Stimulated activated CD8-positive, alpha-beta memory T cell treated with anti-CD3 and anti-CD28 coated beads, Interleukin-7, amount 100 ng/mL, for 48 hours (primary cell): ENCODE data around the gene GOLGA8B.
"Not testable (repeated sequence)": the region's sequence is repeated elsewhere in the genome, so short reads cannot be mapped to it uniquely, and the experiment has no call there.

Experiments
- DNase-seq, 2 donors: peaks; one replicate each; pipeline ENCODE4 v3.0.0-alpha.2; 2020; ENCODE audit warnings: low read depth in 1 of 2; ENCODE audit errors: extremely low read depth in 1 of 2

The GOLGA8B gene, protein sequence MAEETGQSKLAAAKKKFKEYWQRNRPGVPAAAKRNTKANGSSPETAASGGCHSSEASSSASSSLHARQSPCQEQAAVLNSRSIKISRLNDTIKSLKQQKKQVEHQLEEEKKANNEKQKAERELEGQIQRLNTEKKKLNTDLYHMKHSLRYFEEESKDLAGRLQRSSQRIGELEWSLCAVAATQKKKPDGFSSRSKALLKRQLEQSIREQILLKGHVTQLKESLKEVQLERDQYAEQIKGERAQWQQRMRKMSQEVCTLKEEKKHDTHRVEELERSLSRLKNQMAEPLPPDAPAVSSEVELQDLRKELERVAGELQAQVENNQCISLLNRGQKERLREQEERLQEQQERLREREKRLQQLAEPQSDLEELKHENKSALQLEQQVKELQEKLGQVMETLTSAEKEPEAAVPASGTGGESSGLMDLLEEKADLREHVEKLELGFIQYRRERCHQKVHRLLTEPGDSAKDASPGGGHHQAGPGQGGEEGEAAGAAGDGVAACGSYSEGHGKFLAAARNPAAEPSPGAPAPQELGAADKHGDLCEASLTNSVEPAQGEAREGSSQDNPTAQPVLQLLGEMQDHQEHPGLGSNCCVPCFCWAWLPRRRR

GRCh38 chr15:34583399-34584329 lies at the start of gene GOLGA8B:
Gene GOLGA8B (minus strand): TSS chr15:34583651. CDS start chr15:34535912, 47,739 bp downstream.
- DNase-seq: peak; percentile 56 to 59

DNA sequence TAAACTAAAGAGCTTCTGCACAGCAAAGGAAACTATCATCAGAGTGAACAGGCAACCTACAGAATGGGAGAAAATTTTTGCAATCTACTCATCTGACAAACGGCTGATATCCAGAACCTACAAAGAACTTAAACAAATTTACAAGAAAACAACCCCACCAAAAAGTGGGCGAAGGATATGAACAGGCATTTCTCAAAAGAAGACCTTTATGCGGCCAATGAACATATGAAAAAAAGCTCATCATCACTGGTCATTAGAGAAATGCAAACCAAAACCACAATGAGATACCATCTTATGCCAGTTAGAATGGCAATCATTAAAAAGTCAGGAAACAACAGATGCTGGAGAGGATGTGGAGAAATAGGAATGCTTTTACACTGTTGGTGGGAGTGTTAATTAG lies 49.7 kb upstream of the GOLGA8B start:
- DNase-seq: not testable (repeated sequence)

- DNase-seq: no peak
These were observed 45.2 kb upstream of the GOLGA8B start for GRCh38 chr15:34628577-34629152.

- DNase-seq: no peak
These were observed 41.6 kb upstream of the GOLGA8B start for GRCh38 chr15:34625007-34625406.

DNA sequence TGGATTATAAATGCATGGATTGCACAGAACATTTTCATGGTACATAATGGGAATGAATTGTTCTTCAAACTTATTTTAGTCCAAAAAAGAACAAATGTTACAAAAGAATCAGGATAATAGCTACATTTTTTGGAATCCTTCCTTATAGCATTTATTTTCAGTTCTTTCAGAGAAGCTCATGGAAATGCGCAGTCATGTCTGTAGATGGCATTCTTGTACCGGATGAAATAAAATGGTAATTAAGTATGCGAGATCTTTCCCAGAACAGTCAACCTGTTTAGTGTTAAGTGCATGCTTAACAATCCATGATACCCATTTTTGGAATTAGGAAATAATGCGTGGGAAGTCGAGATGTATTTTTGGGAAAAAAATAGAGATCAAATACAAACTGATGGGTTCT lies 38.2 kb upstream of the GOLGA8B start:
- no peak for DNase-seq

DNA sequence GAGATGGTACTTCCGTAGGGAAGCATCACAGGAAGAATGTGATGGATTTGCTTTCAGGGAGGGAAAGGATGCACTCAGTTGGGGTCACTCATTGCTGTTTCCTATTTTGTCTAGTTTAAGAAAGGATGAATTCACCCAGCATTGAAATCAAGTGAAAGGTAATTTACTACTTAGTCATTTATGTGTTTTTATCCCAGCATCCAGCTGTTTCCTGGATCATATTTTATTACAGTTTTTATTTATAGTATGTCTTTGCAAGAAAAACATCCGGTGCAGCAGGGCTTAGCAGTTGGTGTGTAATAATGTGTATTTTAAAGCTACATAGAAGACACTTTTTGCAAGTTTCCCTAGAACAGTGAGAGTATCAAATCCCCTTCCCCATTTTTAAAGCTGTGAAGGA lies 37.4 kb upstream of the GOLGA8B start:
- no peak for DNase-seq

- no peak for DNase-seq
These were observed 36.7 kb upstream of the GOLGA8B start for GRCh38 chr15:34620142-34620541.

DNA sequence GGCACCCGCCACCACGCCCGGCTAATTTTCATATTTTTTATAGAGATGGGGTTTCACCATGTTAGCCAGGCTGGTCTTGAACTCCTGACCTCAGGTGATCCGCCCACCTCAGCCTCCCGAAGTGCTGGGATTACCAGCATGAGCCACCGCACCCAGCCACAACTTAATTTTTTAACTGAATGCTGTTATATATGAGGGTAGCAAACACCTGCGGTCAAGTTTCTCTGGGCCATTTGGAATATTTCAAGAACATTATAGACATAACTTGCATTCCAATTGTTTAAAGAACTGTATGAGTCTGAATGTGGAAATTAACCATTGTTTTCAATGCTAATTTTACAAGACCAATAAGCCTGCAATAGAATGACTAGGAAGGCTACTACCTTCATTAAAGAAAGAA lies 35.7 kb upstream of the GOLGA8B start:
- DNase-seq: no peak

- no peak for DNase-seq
These were observed 34.6 kb upstream of the GOLGA8B start for GRCh38 chr15:34618073-34618472.

GRCh38 chr15:34616613-34617012 lies 33.2 kb upstream of the GOLGA8B start:
- DNase-seq: no peak

DNA sequence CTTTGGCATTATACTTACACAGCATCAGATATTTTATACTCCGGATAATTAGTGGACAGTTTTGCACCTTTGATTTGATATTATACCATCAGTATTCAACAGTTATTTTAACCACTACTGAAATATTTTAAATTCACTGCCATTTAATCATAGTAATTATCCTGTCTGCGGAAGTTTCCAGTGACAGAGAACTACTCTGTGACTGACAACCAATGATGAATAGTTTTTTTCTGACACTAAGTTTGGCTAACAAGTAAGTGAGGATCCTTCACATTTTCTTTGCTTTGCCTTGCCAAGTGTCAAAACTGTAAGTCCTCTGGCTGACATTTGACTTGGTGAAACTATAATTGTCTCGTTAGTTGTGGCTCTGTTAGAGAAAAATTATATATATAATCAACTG lies 30.5 kb upstream of the GOLGA8B start:
- no peak for DNase-seq

- DNase-seq: no peak
These were observed 29.9 kb upstream of the GOLGA8B start for GRCh38 chr15:34613301-34613700.

GRCh38 chr15:34610354-34610753 lies 26.9 kb upstream of the GOLGA8B start:
- DNase-seq: no peak

- DNase-seq: no peak
These were observed 25.9 kb upstream of the GOLGA8B start for GRCh38 chr15:34609102-34610057.

- DNase-seq: no peak
These were observed 25.1 kb upstream of the GOLGA8B start for GRCh38 chr15:34608517-34608916.

GRCh38 chr15:34607832-34608231 lies 24.4 kb upstream of the GOLGA8B start:
- no peak for DNase-seq

DNA sequence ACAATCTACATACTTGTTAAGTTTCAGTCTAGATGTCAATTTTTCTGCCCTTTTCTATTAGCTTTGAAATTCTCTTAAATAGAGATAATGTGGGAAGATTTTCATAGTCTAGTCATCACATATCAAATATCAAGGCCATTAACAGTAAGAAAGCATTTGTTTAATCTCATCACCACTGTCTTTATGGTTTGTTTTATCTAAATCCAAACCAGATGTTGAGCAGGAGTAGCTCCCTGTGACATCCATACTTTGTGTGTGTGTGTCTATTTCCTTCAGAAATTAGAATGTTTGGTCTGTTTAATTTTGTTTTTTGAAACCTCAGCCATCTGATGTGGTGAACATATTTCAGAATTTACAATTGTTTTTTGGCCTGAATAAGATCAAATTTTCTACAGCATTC lies 23.1 kb upstream of the GOLGA8B start:
- DNase-seq: no peak

DNA sequence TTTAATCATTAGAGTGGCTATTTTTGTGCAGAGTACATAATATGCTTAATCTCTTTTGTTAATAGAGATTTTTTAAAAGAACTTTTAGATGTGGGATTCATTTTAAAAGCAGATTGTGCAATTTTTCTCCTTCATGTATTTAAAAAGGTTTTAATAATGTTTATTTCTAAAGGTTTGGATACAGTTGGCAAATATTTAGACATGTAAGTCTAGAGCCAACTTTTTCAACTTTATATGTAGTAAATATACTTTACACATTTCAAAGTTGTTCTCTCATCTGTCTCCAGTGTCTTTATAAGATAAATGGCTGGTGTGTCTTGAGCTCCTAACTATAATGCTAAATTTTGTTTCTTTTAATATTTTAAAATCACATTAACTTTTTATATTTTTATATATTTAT lies 22.7 kb upstream of the GOLGA8B start:
- no peak for DNase-seq

GRCh38 chr15:34603095-34603494 lies 19.6 kb upstream of the GOLGA8B start:
- DNase-seq: no peak

DNA sequence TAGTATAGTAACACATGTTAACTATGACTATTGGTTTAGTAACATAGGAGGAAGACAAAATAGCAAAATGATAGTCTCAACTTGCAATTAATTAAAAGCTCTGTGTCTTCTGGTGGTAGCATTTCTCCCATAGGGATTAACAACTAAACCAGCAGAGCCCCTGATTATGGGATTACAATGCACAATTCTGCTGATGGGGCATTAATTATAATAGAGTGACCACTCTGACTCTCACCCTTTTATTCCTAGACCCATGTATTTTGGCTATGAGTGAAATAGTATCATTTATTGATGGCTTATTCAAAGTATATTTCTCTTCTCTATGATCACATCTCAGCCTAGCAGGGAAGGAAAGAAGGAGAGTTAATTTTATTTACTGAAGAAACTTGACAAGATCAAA lies 17.5 kb upstream of the GOLGA8B start:
- no peak for DNase-seq
